OCI-LY3 (cell line): ENCODE results near the gene WHRN.

Experiments
- CTCF ChIP-seq: fragments of 200-600, 300-600 bp; sonication (generic); IDR thresholded peaks from 2 replicates; pipeline ENCODE4 v1.5.1; 2014; ENCODE audit warnings: antibody characterized with exemption, low read length, low read depth
- EZH2phosphoT487 ChIP-seq: fragments of 200-600 bp; shearing (Covaris generic); IDR thresholded peaks from 2 replicates; pipeline ENCODE4 v1.6.1; 2018; ENCODE audit warnings: antibody characterized with exemption, mixed run types, low read depth

GRCh38 chr9:114499941-114500696 is 5.2 kb downstream of the WHRN start:
- TF ChIP-seq CTCF (no peak), EZH2phosphoT487 (no peak)
